Measurements from ENCODE around the gene NLRC3. TPM values are rescaled to one million over a fixed set of nuclear protein-coding genes. Genes with fewer than 3 reads are reported as not detected.

Gene NLRC3
- 0.04 TPM in 1 of 2 replicates, not detected in the other for total RNA-seq

GRCh38 chr16:3577302-3577752 lies at the start of gene NLRC3:
Gene NLRC3 (minus strand): TSS chr16:3577403. CDS start chr16:3565036, 12,367 bp downstream.
- H3K36me3 ChIP-seq (ENCODE audit: control insufficient read depth, insufficient read depth, low read length): no peaks in the 10 kb centered on the region
- no peaks in the 10 kb centered on the region for H3K27me3 ChIP-seq (ENCODE audit: control insufficient read depth, insufficient read depth, low read length)
- no peak within 1 kb of the TSS for H3K4me3 ChIP-seq (ENCODE audit: low read depth, low read length)
- TF ChIP-seq CTCF (IDR thresholded peaks at IDR 0.05; ENCODE audit: insufficient read depth, low read length, poor library complexity, severe bottlenecking): no peak
- no peak for DNase-seq (ENCODE audit: low read depth)

DNA sequence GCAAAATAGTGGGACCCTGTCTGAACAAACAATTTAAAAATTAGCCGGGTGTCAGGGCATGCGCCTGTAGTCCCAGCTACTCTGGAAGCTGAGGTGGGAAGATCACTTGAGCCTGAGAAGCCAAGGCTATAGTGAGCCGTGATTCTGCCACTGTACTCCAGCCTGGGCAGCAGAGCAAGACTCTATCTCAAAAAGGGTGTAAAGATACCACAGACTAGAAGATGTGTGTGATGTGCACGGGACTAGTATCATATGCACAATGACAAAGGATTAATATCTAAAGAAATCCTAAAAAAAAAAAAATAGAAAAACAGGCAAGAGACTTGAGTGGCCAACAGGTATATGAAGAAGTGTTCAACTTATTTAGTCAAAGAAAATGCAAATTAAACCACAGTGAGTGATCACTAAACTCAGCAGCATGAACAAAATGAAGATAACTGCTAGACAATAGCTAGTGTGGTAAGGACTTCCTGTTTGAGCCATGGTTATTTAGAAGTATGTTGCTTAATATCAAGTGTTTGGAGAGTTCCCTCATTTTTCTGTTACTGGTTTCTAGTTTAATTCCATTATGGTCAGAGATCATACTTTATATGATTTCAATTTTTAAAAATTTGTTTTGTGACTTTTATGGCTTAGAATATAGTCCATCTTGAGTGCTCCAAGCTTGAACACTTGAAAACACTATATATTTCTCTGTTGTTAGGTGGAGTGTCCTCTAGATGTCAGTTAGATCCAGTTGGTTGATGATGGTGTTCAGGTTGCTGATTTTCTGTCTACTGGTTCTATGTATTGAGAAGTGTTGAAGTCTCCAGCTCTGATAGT lies 48.9 kb upstream of the NLRC3 start:
- no peak for TF ChIP-seq CTCF (IDR thresholded peaks at IDR 0.05; ENCODE audit: insufficient read depth, low read length, poor library complexity, severe bottlenecking)
- Histone ChIP-seq H3K27me3 (ENCODE audit: control insufficient read depth, insufficient read depth, low read length) (no peaks in the 10 kb centered on the region), H3K36me3 (ENCODE audit: control insufficient read depth, insufficient read depth, low read length) (no peaks in the 10 kb centered on the region), H3K4me3 (ENCODE audit: low read depth, low read length) (no peak overlapping the region)
- DNase-seq (ENCODE audit: low read depth): no peak

DNA sequence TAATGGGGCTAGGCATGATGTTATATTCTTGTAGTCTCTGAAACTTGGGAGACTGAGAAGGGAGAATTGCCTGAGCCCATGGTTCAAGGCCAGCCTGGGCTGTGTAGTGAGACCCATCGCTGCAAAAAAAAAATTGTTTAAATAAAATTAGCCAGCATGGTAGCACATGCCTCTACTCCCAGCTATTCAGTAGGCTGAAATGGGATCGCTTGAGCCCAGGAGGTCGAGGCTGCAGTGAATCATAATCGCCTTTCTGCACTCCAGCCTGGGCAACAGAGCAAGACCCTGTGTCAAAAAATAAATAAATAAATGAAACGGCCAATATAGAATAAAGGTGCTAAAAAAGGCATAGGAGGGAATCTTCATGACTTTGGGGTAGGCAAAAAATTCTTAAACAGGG lies 48.1 kb upstream of the NLRC3 start:
- TF ChIP-seq CTCF (IDR thresholded peaks at IDR 0.05; ENCODE audit: insufficient read depth, low read length, poor library complexity, severe bottlenecking): no peak
- no peak for DNase-seq (ENCODE audit: low read depth)
- Histone ChIP-seq H3K4me3 (ENCODE audit: low read depth, low read length) (no peak overlapping the region), H3K27me3 (ENCODE audit: control insufficient read depth, insufficient read depth, low read length) (no peaks in the 10 kb centered on the region), H3K36me3 (ENCODE audit: control insufficient read depth, insufficient read depth, low read length) (no peaks in the 10 kb centered on the region)

GRCh38 chr16:3623642-3624041 lies 46.4 kb upstream of the NLRC3 start:
- TF ChIP-seq CTCF (IDR thresholded peaks at IDR 0.05; ENCODE audit: insufficient read depth, low read length, poor library complexity, severe bottlenecking): no peak
- DNase-seq (ENCODE audit: low read depth): no peak
- H3K27me3 ChIP-seq (ENCODE audit: control insufficient read depth, insufficient read depth, low read length): no peaks in the 10 kb centered on the region
- no peak overlapping the region for H3K4me3 ChIP-seq (ENCODE audit: low read depth, low read length)
- H3K36me3 ChIP-seq (ENCODE audit: control insufficient read depth, insufficient read depth, low read length): no peaks in the 10 kb centered on the region

GRCh38 chr16:3618769-3619141 lies 41.6 kb upstream of the NLRC3 start:
- no peak for TF ChIP-seq CTCF (IDR thresholded peaks at IDR 0.05; ENCODE audit: insufficient read depth, low read length, poor library complexity, severe bottlenecking)
- no peak for DNase-seq (ENCODE audit: low read depth)
- Histone ChIP-seq H3K36me3 (ENCODE audit: control insufficient read depth, insufficient read depth, low read length) (no peaks in the 10 kb centered on the region), H3K27me3 (ENCODE audit: control insufficient read depth, insufficient read depth, low read length) (no peaks in the 10 kb centered on the region), H3K4me3 (ENCODE audit: low read depth, low read length) (no peak overlapping the region)

Data from kidney epithelial cell (primary cell).